NCI-H2171 (cell line): ENCODE results near the gene RABGAP1L.
"Not testable (repeated sequence)": the region's sequence is repeated elsewhere in the genome, so short reads cannot be mapped to it uniquely, and the experiment has no call there.

Experiments
- DNase-seq: peaks from one replicate; lab custom pipeline; 2025; lab: John Stamatoyannopoulos, UW

Gene RABGAP1L

GRCh38 chr1:174159252-174160108 is at the start of gene RABGAP1L:
Gene RABGAP1L, plus strand, starts transcription at chr1:174159520.
- DNase-seq: peak; percentile 97

- DNase-seq: no peak
Measured at GRCh38 chr1:174110053-174110452, 49.3 kb upstream of the RABGAP1L start.

DNA sequence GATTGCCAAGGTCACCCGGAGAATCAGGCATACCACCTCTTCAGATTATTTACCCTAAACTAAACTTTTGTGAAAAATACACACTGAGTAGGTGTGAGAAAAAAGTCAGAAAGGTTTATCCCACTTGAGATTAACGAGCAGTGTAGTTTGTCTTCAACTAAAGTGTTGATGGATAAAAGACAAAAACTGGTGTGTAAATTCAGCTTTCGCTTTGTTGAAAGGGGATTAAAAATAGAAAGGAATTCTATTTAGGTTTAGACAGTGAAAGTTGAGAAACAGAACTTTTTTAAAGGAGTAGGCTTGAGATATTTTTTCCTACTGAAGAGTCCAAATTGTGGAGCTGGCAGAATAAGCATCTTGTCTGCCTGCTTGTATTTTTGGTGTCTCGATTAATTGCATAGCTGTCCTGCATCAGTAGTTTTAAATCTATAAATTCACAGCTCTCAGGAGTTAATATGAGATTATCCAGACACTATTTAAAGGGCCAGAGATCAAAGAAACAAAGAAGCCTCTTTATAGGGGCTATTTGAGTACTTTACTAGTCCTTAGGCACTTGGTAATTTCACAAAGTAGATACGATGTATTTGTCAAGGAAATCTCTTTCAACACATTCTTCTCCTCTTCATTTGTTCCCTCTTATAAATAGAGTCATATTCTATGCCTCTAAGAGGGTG is 46.7 kb upstream of the RABGAP1L start:
- DNase-seq: no peak

- DNase-seq: no peak
Measured at GRCh38 chr1:174114106-174114505, 45.2 kb upstream of the RABGAP1L start.

GRCh38 chr1:174114788-174115448 is 44.4 kb upstream of the RABGAP1L start:
- DNase-seq: peak; percentile 50

- no peak for DNase-seq
Measured at GRCh38 chr1:174116042-174116441, 43.3 kb upstream of the RABGAP1L start.

DNA sequence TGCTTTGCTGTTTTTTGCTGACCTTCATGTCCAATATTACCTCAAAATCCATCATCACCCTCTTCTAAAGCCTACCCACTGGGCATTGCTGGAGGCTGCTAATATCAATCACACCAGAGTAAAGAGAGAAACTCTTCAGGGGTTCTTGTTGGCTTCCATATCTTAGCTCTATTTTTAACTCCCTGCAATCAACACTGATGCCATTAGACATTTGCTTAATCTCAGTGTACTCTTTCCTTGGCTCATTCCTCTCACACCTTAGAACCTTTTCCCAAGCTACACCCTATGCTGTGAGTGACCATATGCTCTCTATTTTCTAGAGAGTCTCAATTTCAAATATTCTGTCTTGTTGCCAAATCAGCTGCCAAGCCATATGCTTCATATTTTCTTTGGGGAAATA is 40.6 kb upstream of the RABGAP1L start:
- peak; percentile 90 for DNase-seq

DNA sequence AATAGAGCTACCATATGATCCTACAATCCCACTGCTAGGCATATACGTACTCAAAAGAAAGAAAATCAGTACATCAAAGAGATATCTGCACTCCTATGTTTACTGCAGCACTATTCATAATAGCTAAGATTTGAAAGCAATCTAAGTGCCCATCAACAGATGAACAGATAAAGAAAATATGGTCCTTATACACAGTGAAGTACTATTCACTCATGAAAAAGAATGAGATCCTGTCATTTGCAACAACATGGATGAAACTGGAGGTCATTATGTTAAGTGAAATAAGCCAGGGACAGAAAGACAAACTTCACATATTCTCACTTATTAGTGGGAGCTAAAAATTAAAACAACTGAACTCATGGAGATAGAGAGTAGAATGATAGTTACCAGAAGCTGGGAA is 37.0 kb upstream of the RABGAP1L start:
- DNase-seq: not testable (repeated sequence)

DNA sequence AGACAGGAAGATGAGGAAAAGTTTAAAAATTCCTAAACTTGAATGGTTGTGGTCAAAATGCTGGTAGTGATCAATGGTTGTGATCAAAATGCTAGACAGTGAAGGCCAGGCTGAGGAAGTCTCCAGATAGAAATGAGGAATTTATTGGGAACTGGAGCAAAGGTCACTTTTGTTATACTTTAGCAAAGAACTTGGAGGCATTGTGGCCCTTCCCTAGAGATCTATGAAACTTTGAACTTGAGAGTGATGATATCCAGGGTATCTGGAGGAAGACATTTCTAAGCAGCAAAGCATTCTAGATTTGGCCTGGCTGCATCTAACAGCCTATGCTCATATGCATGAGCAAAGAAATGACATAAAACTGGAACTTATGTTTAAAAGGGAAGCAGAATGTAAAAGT is 35.5 kb upstream of the RABGAP1L start:
- DNase-seq: no peak

DNA sequence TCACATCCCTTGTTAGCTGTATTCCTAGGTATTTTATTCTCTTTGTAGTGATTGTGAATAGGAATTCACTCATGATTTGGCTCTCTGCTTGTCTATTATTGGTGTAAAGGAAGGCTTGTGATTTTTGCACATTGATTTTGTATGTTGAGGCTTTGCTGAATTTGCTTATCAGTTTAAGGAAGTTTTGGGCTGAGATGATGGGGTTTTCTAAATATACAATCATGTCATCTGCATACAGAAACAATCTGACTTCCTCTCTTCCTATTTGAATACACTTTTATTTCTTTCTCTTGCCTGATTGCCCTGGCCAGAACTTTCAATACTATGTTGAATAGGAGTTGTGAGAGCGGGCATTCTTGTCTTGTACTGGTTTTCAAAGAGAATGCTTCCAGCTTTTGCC is 32.1 kb upstream of the RABGAP1L start:
- DNase-seq: not testable (repeated sequence)

- DNase-seq: no peak
Measured at GRCh38 chr1:174131032-174131638, 28.2 kb upstream of the RABGAP1L start.

GRCh38 chr1:174134003-174134659 is 25.2 kb upstream of the RABGAP1L start:
- no peak for DNase-seq

- no peak for DNase-seq
Measured at GRCh38 chr1:174135211-174135610, 24.1 kb upstream of the RABGAP1L start.

GRCh38 chr1:174136714-174137113 is 22.6 kb upstream of the RABGAP1L start:
- no peak for DNase-seq

DNA sequence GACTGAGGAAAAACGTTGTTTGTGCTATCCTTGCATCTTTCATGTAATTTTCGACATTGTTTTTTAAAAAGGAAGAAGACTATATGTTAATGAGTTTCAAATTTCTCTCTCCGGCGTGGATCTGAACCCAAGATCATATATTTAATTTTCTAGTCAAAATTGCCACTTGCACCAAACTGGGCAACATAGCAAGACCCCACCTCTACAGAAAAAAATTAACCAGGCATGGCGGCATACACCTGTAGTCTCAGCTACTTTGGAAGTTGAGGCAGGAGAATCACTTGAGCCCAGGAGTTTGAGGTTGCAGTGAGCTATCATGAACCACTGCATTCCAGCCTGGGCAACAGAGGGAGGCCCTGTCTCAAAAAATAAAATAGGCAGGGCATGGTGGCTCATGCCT is 16.5 kb upstream of the RABGAP1L start:
- no peak for DNase-seq

GRCh38 chr1:174143727-174144396 is 15.5 kb upstream of the RABGAP1L start:
- DNase-seq: not testable (repeated sequence)

- DNase-seq: not testable (repeated sequence)
Measured at GRCh38 chr1:174144397-174144783, 14.9 kb upstream of the RABGAP1L start.

- no peak for DNase-seq
Measured at GRCh38 chr1:174149216-174149615, 10.1 kb upstream of the RABGAP1L start.

- no peak for DNase-seq
Measured at GRCh38 chr1:174150499-174150898, 8.8 kb upstream of the RABGAP1L start.

GRCh38 chr1:174152427-174152826 is 6.9 kb upstream of the RABGAP1L start:
- DNase-seq: no peak

DNA sequence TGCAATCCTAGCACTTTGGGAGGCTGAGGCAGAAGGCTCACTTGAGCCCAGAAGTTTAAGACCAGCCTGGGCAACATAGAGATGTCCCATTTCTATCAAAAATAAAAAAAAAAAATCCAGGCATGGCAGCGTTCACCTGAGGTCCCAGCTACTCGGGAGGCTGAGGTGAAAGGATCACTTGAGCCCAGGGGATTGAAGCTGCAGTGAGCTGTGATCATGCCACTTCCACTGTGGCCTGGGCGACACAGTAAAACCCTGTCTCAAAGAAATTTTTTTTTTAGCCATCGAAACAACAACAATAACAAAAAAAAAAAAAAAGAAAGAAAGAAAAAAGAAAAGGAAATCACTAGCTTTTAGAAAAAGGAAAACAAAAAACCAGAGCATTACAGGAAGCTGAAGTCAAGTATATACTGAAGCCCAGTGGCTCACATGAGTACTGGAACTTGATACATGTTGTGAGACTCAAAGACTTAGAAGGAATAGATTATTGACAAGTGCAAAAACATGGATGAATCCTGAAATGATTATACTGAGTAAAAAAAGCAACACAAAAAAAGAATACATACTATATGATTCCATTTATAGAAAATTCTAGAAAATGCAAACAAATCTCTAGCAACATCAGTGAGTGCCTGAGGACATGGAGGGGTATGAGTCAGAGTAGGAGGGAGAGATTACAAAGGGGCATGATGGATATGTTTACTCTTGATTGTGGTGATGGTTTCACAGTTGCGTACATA is 6.1 kb upstream of the RABGAP1L start:
- DNase-seq: no peak
